K562 (cell line): ENCODE measurements around the gene MED12. TPM values are rescaled to one million over a fixed set of nuclear protein-coding genes. Genes with fewer than 3 reads are reported as not detected.
A peak's percentile ranks its signal among the peaks of the same experiment; 100 is the strongest.

Source experiments
- CEBPB ChIP-seq: fragments of 450-650 bp; IDR thresholded peaks from 2 replicates; pipeline ENCODE4 v1.6.1; 2016; ENCODE audit warnings: missing genetic modification characterization, missing compliant biosample characterization
- CREB5 ChIP-seq: fragments of 250-450 bp; sonication (Bioruptor Pico); IDR thresholded peaks from 2 replicates; pipeline ENCODE4 v1.5.0; 2020; ENCODE audit warnings: mild to moderate bottlenecking
- CUX1 ChIP-seq: fragments of 200-800 bp; sonication (Bioruptor generic); IDR thresholded peaks from 2 replicates; pipeline ENCODE4 v1.6.1; 2016; ENCODE audit warnings: missing genetic modification characterization, missing compliant biosample characterization
- IRF9 ChIP-seq: fragments of 450-650 bp; IDR thresholded peaks from 2 replicates; pipeline ENCODE4 v1.6.1; 2016; ENCODE audit warnings: missing biosample characterization, missing genetic modification characterization
- NFYB ChIP-seq: IDR thresholded peaks from 2 replicates; pipeline ENCODE4 v1.6.1; 2011; ENCODE audit warnings: mild to moderate bottlenecking, moderate library complexity; ENCODE audit not compliant: insufficient read length; ENCODE audit errors: extremely low read depth
- PTRF ChIP-seq: fragments of 450-650 bp; IDR thresholded peaks from 2 replicates; pipeline ENCODE4 v1.6.1; 2016; ENCODE audit warnings: mild to moderate bottlenecking, missing genetic modification characterization, missing compliant biosample characterization
- RFX1 ChIP-seq: fragments of 450-650 bp; IDR thresholded peaks from 2 replicates; pipeline ENCODE4 v1.6.1; 2016; ENCODE audit warnings: mild to moderate bottlenecking, moderate library complexity
- SMAD4 ChIP-seq: fragments of 250-450 bp; sonication (Bioruptor Pico); conservative IDR thresholded peaks from 2 replicates; pipeline ENCODE4 v1.8.0; 2021; ENCODE audit warnings: inconsistent platforms, mild to moderate bottlenecking, moderate library complexity
- TCF7 ChIP-seq: sonication (generic); IDR thresholded peaks from 2 replicates; pipeline ENCODE4 v1.6.1; 2016; ENCODE audit warnings: antibody characterized with exemption, borderline replicate concordance
- TRIM28 ChIP-seq: fragments of 450-650 bp; IDR thresholded peaks from 2 replicates; pipeline ENCODE4 v1.6.1; 2017
- XRCC5 ChIP-seq: fragments of 200-400 bp; formaldehyde crosslinking; IDR thresholded peaks from 2 replicates; pipeline ENCODE4 v1.6.1; 2017; ENCODE audit warnings: low read depth, mild to moderate bottlenecking, low read length
- YBX1 ChIP-seq: fragments of 450-650 bp; IDR thresholded peaks from 2 replicates; pipeline ENCODE4 v1.7.1; 2016; ENCODE audit warnings: mild to moderate bottlenecking
- ZNF12 ChIP-seq: sonication (generic); formaldehyde crosslinking; IDR thresholded peaks from 2 replicates; pipeline ENCODE4 v1.4.0; 2020; ENCODE audit warnings: mild to moderate bottlenecking, missing genetic modification reagents
- ZNF143 ChIP-seq: sonication (generic); formaldehyde crosslinking; IDR thresholded peaks from 2 replicates; pipeline ENCODE4 v1.9.0; 2022; ENCODE audit warnings: mild to moderate bottlenecking, missing genetic modification reagents
- ZNF184 ChIP-seq: sonication (generic); formaldehyde crosslinking; IDR thresholded peaks from 2 replicates; pipeline ENCODE4 v1.5.0; 2020; ENCODE audit warnings: missing genetic modification reagents
- ZNF263 ChIP-seq: sonication (generic); formaldehyde crosslinking; IDR thresholded peaks from 2 replicates; pipeline ENCODE4 v1.8.0; 2022; ENCODE audit warnings: mild to moderate bottlenecking, missing genetic modification reagents, borderline replicate concordance
- ZNF57 ChIP-seq: fragments of 450-650 bp; formaldehyde crosslinking; IDR thresholded peaks from 2 replicates; pipeline ENCODE4 v1.4.0; 2020; ENCODE audit warnings: mild to moderate bottlenecking, moderate library complexity
- ZSCAN32 ChIP-seq: fragments of 450-650 bp; formaldehyde crosslinking; IDR thresholded peaks from 2 replicates; pipeline ENCODE4 v1.4.0; 2020; ENCODE audit warnings: mild to moderate bottlenecking, moderate library complexity
- polyA plus RNA-seq, 8 experiments: library from polyadenylated mRNA; depleted of rRNA in 4 of 8; stranded (reverse) in 5 of 8; unstranded in 3 of 8; fragments of >200 nt; fragmentation: Nextera tagmentation in 2 of 8; fragmentation: Illumina TruSeq in 1 of 8; extraction: Ambion mirVana in 2 of 8; extraction: Trizol in 1 of 8; gene quantifications; 2 replicates each; pipeline versions ENCODE4 v1.2.1 to v1.2.3, GENCODE V29; 2011 to 2014; ENCODE audit warnings: inconsistent platforms in 1 of 8, missing spikeins in 1 of 8
- total RNA-seq, 7 experiments: library from RNA; depleted of rRNA in 6 of 7; stranded (reverse); fragments of >200 nt in 6 of 7; fragmentation: Illumina TruSeq in 2 of 7; extraction: Trizol in 2 of 7; gene quantifications; 2 replicates each; pipeline versions ENCODE4 v1.2.1 to v1.2.3, GENCODE V29; 2011 to 2021; ENCODE audit warnings: low replicate concordance in 1 of 7
- TF ChIP-seq, protein P1 (sequence below): fragments of 450-650 bp; formaldehyde crosslinking; IDR thresholded peaks from 2 replicates; pipeline ENCODE4 v1.4.0; 2022; ENCODE audit warnings: mild to moderate bottlenecking, moderate library complexity
- TF ChIP-seq, protein P2 (sequence below), 2 experiments: fragments of 450-650 bp in 1 of 2; sonication (generic) in 1 of 2; formaldehyde crosslinking in 1 of 2; IDR thresholded peaks in 1 of 2; conservative IDR thresholded peaks in 1 of 2; 2 replicates each; pipeline versions ENCODE4 v1.6.1 to v1.8.1; 2016 to 2023; ENCODE audit warnings: mild to moderate bottlenecking in 2 of 2, moderate library complexity in 2 of 2, inconsistent platforms in 1 of 2, missing genetic modification reagents in 1 of 2

The MED12 gene
- total and polyA plus RNA-seq, 9 of the 15 experiments (the other 6 are each of a cell fraction or from before 2014, with no cell fraction given): 1.6 to 49.7 (median 8.6) TPM

- TF ChIP-seq CREB5: no peak
- no peak for TF ChIP-seq SMAD4 (CRISPR knock-in tag)
- TF ChIP-seq XRCC5: no peak
- 0 out of 2 replicates have a peak, but pooled peaks have one; percentile 11 for TF ChIP-seq IRF9 (tag)
- no peak for TF ChIP-seq ZNF263 (CRISPR knock-in tag)
- peak; percentile 66; the same call in 1 of the 2 replicates for TF ChIP-seq ZSCAN32 (CRISPR knock-in tag)
- TF ChIP-seq TRIM28: no peak
- TF ChIP-seq ZNF12 (CRISPR knock-in tag): no peak
- TF ChIP-seq YBX1: no peak
- TF ChIP-seq TCF7: no peak
- TF ChIP-seq, protein P1, sequence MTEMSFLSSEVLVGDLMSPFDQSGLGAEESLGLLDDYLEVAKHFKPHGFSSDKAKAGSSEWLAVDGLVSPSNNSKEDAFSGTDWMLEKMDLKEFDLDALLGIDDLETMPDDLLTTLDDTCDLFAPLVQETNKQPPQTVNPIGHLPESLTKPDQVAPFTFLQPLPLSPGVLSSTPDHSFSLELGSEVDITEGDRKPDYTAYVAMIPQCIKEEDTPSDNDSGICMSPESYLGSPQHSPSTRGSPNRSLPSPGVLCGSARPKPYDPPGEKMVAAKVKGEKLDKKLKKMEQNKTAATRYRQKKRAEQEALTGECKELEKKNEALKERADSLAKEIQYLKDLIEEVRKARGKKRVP: peak; percentile 55; the same call in 1 of the 2 replicates
- no peak for TF ChIP-seq PTRF
- TF ChIP-seq ZNF184: no peak
- TF ChIP-seq CUX1 (CRISPR knock-in tag): no peak
- peak; percentile 71 for TF ChIP-seq CEBPB (tag)
- no peak for TF ChIP-seq ZNF143
- TF ChIP-seq, protein P2, sequence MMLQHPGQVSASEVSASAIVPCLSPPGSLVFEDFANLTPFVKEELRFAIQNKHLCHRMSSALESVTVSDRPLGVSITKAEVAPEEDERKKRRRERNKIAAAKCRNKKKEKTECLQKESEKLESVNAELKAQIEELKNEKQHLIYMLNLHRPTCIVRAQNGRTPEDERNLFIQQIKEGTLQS (IDR thresholded peaks at IDR 0.05): peak; percentile 86
- TF ChIP-seq, protein P2 (CRISPR knock-in tag; conservative IDR thresholded peaks at IDR 0.05): no peak
- TF ChIP-seq ZNF57 (CRISPR knock-in tag): no peak
- TF ChIP-seq NFYB: no peak
- TF ChIP-seq RFX1: no peak
These were observed 36.2 kb upstream of the MED12 start (continued) for GRCh38 chrX:71082124-71082647.
